ENCODE data around the gene SHISAL1.

GRCh38 chr22:44277386-44278135 lies 35.2 kb downstream of the SHISAL1 start:
- TF ChIP-seq TOX (CRISPR knock-in tag; IDR thresholded peaks at IDR 0.05; ENCODE audit: borderline replicate concordance) (no peak), TCF4 (CRISPR knock-in tag; IDR thresholded peaks at IDR 0.05; ENCODE audit: borderline replicate concordance) (no peak), ZFP3 (CRISPR knock-in tag; IDR thresholded peaks at IDR 0.05) (no peak), ZC3H10 (CRISPR knock-in tag; IDR thresholded peaks at IDR 0.05) (no peak), RARB (CRISPR knock-in tag; IDR thresholded peaks at IDR 0.05) (no peak), GLIS3 (CRISPR knock-in tag; IDR thresholded peaks at IDR 0.05) (no peak), ESRRG (CRISPR knock-in tag; IDR thresholded peaks at IDR 0.05) (no peak), ZNF8 (CRISPR knock-in tag; IDR thresholded peaks at IDR 0.05) (no peak), CREB5 (CRISPR knock-in tag; IDR thresholded peaks at IDR 0.05; ENCODE audit: low read depth) (no peak), ZNF565 (CRISPR knock-in tag; conservative IDR thresholded peaks at IDR 0.05; ENCODE audit: low read depth) (no peak)
